Karpas-422 (cell line): ENCODE results near the gene CNTROB. TPM values are rescaled to one million over a fixed set of nuclear protein-coding genes. Genes with fewer than 3 reads are reported as not detected.

ENCODE experiments used
- DNase-seq: peaks from one replicate; pipeline ENCODE4 v3.0.0-alpha.2; 2015
- H2AFZ ChIP-seq: fragments of 200-600 bp; sonication (generic); 2 replicates; pipeline ENCODE4 v1.6.1; 2014; ENCODE audit warnings: antibody characterized with exemption, low read length, mixed read lengths
- H3K27ac ChIP-seq: fragments of 200-600 bp; sonication (generic); 2 replicates; pipeline ENCODE4 v1.5.1; 2014; ENCODE audit warnings: mild to moderate bottlenecking, low read length, moderate library complexity
- H3K27me3 ChIP-seq: fragments of 200-600 bp; sonication (generic); 2 replicates; pipeline ENCODE4 v1.6.1; 2014; ENCODE audit warnings: low read length, mixed read lengths
- H3K36me3 ChIP-seq: fragments of 200-600 bp; sonication (generic); 2 replicates; pipeline ENCODE4 v1.6.1; 2014; ENCODE audit warnings: low read length, mixed read lengths; ENCODE audit not compliant: insufficient read depth
- H3K4me1 ChIP-seq: fragments of 200-600 bp; sonication (generic); 2 replicates; pipeline ENCODE4 v1.6.1; 2014; ENCODE audit warnings: mild to moderate bottlenecking, low read length, mixed read lengths
- H3K4me2 ChIP-seq: fragments of 200-600 bp; sonication (generic); 2 replicates; pipeline ENCODE4 v1.6.1; 2014; ENCODE audit warnings: low read length, low read depth, mild to moderate bottlenecking; ENCODE audit not compliant: poor library complexity, severe bottlenecking
- H3K4me3 ChIP-seq: fragments of 200-600 bp; sonication (generic); 2 replicates; pipeline ENCODE4 v1.5.1; 2014; ENCODE audit warnings: mild to moderate bottlenecking, antibody characterized with exemption, low read length, mixed read lengths
- H3K79me2 ChIP-seq: fragments of 200-600 bp; sonication (generic); 2 replicates; pipeline ENCODE4 v1.6.1; 2014; ENCODE audit warnings: mild to moderate bottlenecking, low read length, mixed read lengths
- H3K9ac ChIP-seq: fragments of 200-600 bp; sonication (generic); 2 replicates; pipeline ENCODE4 v1.6.0; 2014; ENCODE audit warnings: low read length
- H3K9me2 ChIP-seq: fragments of 200-600 bp; sonication (generic), shearing (Covaris generic); replicated peaks from 2 replicates; pipeline ENCODE4 v1.6.0; 2014; ENCODE audit warnings: mild to moderate bottlenecking, low read length, moderate library complexity; ENCODE audit not compliant: insufficient read depth
- H3K9me3 ChIP-seq: fragments of 300-700, 200-600 bp; sonication (generic); 2 replicates; pipeline ENCODE4 v1.6.1; 2014; ENCODE audit warnings: low read length, mixed read lengths
- H4K20me1 ChIP-seq: fragments of 200-600 bp; sonication (generic); 2 replicates; pipeline ENCODE4 v1.6.1; 2014; ENCODE audit warnings: mild to moderate bottlenecking, antibody characterized with exemption, low read length, low read depth; ENCODE audit not compliant: insufficient read depth
- total RNA-seq: library from RNA; depleted of rRNA; stranded (reverse); fragments of >200 nt; shearing (Covaris generic); gene quantifications from 2 replicates; pipeline ENCODE4 v1.2.3, GENCODE V29; 2014; ENCODE audit warnings: low replicate concordance

CNTROB gene
- total RNA-seq, 1 experiment from 2014 or later = 14.6 TPM

- Histone ChIP-seq H3K9me2 (no peaks in the 10 kb centered on the region), H3K27me3 (peaks cover 2% of the 10 kb centered on the region; the same call in 1 of the 2 replicates), H3K36me3 (no peaks in the 10 kb centered on the region), H2AFZ (no peak overlapping the region), H3K79me2 (no peaks in the 10 kb centered on the region), H3K27ac (no peak overlapping the region), H3K9me3 (no peaks in the 10 kb centered on the region), H4K20me1 (no peaks in the 10 kb centered on the region), H3K4me2 (no peak overlapping the region), H3K4me3 (no peak overlapping the region), H3K9ac (no peak overlapping the region), H3K4me1 (no peaks in the 10 kb centered on the region)
- DNase-seq = no peak
Measured at GRCh38 chr17:7955414-7956227, 23.6 kb downstream of the CNTROB start.

DNA sequence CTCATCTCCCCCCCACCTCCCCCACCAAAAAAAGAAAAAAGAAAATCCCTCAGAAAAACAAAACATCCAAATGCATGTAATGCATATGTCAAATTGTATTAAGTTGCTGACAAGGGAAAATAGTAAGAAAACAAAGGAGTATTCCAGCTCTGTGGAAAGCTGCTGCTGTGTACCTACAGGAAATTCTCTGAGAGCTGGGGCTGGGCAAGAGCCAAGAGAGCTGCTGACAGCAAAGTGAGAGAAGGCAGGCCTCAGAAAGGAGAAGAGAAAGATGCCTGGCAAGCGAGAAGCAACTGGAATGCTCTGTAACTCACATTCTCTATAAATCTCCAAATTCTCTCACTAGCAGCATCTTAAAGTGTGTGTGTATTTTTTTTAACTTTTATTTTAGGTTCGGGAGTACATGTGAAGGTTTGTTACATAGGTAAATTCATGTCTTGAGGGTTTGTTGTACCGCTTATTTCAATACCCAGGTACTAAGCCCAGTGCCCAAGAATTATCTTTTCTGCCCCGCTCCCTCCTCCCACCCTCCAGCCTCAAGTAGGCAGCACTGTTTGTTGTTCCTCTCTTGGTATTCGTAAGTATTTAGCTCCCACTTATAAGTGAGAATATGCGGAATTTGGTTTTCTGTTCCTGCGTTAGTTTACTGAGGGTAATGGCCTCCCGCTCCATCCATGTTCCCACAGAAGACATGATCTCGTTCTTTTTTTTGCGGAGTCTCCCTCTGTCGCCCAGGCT is 24.4 kb downstream of the CNTROB start:
- no peak for DNase-seq
- Histone ChIP-seq H3K79me2 (no peaks in the 10 kb centered on the region), H3K4me1 (no peaks in the 10 kb centered on the region), H3K27ac (no peak overlapping the region), H4K20me1 (no peaks in the 10 kb centered on the region), H3K36me3 (no peaks in the 10 kb centered on the region), H2AFZ (no peak overlapping the region), H3K27me3 (peaks cover 2% of the 10 kb centered on the region; the same call in 1 of the 2 replicates), H3K4me2 (no peak overlapping the region), H3K9me3 (no peaks in the 10 kb centered on the region), H3K9me2 (no peaks in the 10 kb centered on the region), H3K9ac (no peak overlapping the region), H3K4me3 (no peak overlapping the region)

DNA sequence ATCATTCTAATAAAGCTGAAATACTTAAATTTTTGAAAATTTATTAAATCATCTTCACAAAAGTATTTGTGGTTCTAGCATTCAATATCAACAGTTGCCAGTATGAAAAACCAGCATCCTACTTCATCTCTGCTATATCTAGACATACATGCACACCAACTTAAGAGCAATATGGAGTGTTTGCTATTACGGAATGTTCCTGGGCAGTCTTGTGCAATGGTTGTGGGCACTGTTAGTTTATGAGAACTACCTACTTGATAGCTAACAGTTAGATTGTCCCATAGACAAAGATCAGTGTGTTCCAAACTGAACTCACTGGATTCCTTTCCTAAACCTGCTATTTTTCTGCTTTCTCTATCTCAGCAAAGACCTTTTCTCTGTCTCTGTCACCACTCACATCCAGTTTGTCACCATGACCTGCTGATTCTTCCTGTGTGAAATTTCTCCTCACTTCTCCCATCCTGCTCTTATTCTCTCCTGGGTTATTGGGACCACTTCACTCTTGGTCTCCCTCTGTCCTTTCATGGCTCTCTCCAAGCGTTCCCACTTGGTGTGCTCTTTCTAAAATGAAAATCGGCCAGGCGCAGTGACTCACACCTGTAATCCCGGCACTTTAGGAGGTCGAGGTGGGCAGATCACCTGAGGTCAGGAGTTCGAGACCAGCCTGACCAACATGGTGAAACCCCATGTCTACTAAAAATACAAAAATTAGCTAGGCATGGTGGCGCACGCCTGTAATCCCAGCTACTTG is 27.7 kb downstream of the CNTROB start:
- Histone ChIP-seq H3K36me3 (no peaks in the 10 kb centered on the region), H3K4me1 (no peaks in the 10 kb centered on the region), H2AFZ (no peak overlapping the region), H3K4me2 (no peak overlapping the region), H3K27me3 (peaks cover 2% of the 10 kb centered on the region; the same call in 1 of the 2 replicates), H4K20me1 (no peaks in the 10 kb centered on the region), H3K9ac (no peak overlapping the region), H3K9me3 (no peaks in the 10 kb centered on the region), H3K27ac (no peak overlapping the region), H3K4me3 (no peak overlapping the region), H3K9me2 (no peaks in the 10 kb centered on the region), H3K79me2 (no peaks in the 10 kb centered on the region)
- no peak for DNase-seq

DNA sequence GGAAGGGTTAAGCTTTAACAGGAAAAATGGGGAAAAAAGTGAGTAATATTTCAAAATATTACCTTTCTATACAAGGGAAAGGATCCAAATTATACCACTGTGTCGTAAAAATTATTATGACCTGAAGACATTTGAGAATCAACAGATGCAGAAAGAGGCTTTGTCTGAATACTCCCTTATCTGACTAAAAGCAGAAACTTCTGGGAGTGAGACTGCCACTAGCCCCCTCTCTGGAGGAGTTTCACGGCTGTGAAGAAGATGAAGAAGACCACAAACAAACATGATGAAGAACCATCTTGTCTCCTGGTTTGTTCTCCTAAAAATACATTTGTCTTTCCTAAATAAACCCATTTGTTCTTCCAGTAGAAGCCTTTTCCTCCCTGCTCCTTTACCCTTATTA is 29.4 kb downstream of the CNTROB start:
- no peak overlapping the region for H3K9ac ChIP-seq
- H3K4me2 ChIP-seq = no peak overlapping the region
- no peaks in the 10 kb centered on the region for H3K79me2 ChIP-seq
- H2AFZ ChIP-seq = no peak overlapping the region
- H3K9me2 ChIP-seq = no peaks in the 10 kb centered on the region
- no peak for DNase-seq
- H3K4me1 ChIP-seq = no peaks in the 10 kb centered on the region
- H4K20me1 ChIP-seq = no peaks in the 10 kb centered on the region
- peaks cover 2% of the 10 kb centered on the region; the same call in 1 of the 2 replicates for H3K27me3 ChIP-seq
- H3K27ac ChIP-seq = no peak overlapping the region
- no peaks in the 10 kb centered on the region for H3K36me3 ChIP-seq
- no peak overlapping the region for H3K4me3 ChIP-seq
- no peaks in the 10 kb centered on the region for H3K9me3 ChIP-seq

GRCh38 chr17:7967751-7968150 is 35.7 kb downstream of the CNTROB start:
- no peak overlapping the region for H2AFZ ChIP-seq
- no peak overlapping the region for H3K4me2 ChIP-seq
- H4K20me1 ChIP-seq = no peaks in the 10 kb centered on the region
- H3K4me1 ChIP-seq = peaks cover 12% of the 10 kb centered on the region
- no peaks in the 10 kb centered on the region for H3K79me2 ChIP-seq
- H3K4me3 ChIP-seq = no peak overlapping the region
- H3K27ac ChIP-seq = no peak overlapping the region
- H3K36me3 ChIP-seq = no peaks in the 10 kb centered on the region
- no peaks in the 10 kb centered on the region for H3K27me3 ChIP-seq
- H3K9me2 ChIP-seq = no peaks in the 10 kb centered on the region
- DNase-seq = no peak
- H3K9ac ChIP-seq = no peak overlapping the region
- no peaks in the 10 kb centered on the region for H3K9me3 ChIP-seq

- Histone ChIP-seq H3K79me2 (no peaks in the 10 kb centered on the region), H3K9me2 (no peaks in the 10 kb centered on the region), H3K4me1 (peaks cover 12% of the 10 kb centered on the region), H3K27me3 (no peaks in the 10 kb centered on the region), H4K20me1 (no peaks in the 10 kb centered on the region), H2AFZ (no peak overlapping the region), H3K36me3 (no peaks in the 10 kb centered on the region), H3K9me3 (peaks cover 1% of the 10 kb centered on the region), H3K9ac (no peak overlapping the region), H3K27ac (no peak overlapping the region), H3K4me3 (no peak overlapping the region), H3K4me2 (no peak overlapping the region)
- DNase-seq = no peak
Measured at GRCh38 chr17:7969433-7969832, 37.4 kb downstream of the CNTROB start.

GRCh38 chr17:7971651-7972050 is 39.6 kb downstream of the CNTROB start:
- peaks cover 10% of the 10 kb centered on the region for H3K9me3 ChIP-seq
- DNase-seq = no peak

More at GRCh38 chr17:7971651-7972050, 39.6 kb downstream of the CNTROB start:
- Histone ChIP-seq H3K4me1 (peaks cover 12% of the 10 kb centered on the region), H3K9ac (no peak overlapping the region), H3K4me3 (no peak overlapping the region), H2AFZ (no peak overlapping the region), H3K36me3 (no peaks in the 10 kb centered on the region), H3K9me2 (no peaks in the 10 kb centered on the region), H3K27me3 (0 out of 2 replicates have a peak, but pooled peaks cover 4% of the 10 kb centered on the region), H3K79me2 (no peaks in the 10 kb centered on the region), H3K27ac (no peak overlapping the region), H4K20me1 (no peaks in the 10 kb centered on the region), H3K4me2 (no peak overlapping the region)
